ENCODE results near the gene KEL.

Gene KEL

DNA sequence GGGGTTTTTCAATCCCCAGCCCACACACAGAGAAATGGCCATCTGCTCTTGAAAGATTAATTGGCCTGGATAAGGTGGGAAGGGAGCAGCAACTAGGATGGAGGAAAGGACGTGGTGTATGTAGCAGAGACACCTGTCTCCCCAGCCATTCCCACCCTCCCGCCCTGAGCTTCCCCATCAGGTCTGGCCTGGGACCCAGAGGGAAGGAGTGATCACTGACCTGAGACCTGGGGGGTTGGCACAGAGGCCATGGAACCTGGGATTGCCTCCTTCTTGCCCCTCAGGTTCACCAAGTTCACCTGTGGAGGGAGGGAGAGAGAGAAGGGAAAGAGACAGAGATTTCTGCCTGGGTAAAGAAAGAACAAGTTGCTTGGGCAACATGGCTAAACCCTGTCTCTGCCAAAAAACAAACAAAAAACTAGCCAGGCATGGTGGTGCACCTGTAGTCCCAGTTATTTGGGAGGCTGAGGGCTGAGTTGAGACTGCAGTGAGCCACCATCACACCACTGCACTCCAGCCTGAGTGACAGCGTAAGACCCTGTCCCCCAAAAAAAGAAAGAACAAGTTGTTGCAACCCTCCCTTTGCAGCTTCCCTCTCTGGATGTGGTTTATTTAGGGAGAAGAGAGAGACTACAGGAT, 65.3 kb downstream of the KEL start:
- no peak for DNase-seq

DNA sequence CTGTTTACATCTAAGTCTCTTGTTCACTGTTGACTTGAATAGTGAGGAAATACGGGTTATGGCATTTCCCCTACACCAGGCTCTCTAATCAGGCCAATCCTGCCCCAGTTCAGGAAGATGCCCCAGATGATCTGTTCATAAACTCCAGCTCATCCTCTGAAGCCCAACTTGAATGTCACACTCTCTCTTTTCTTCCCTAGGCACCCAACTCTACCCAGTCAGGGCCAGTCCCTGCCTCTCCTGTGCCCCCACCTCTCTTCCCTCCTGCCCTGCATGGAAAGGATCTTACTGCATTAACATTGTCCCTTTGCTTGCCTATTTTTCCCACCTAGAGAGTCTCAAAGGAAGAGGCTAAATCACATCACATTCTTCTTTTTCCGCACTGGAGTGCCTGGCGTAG, 66.0 kb downstream of the KEL start:
- no peak for DNase-seq

DNA sequence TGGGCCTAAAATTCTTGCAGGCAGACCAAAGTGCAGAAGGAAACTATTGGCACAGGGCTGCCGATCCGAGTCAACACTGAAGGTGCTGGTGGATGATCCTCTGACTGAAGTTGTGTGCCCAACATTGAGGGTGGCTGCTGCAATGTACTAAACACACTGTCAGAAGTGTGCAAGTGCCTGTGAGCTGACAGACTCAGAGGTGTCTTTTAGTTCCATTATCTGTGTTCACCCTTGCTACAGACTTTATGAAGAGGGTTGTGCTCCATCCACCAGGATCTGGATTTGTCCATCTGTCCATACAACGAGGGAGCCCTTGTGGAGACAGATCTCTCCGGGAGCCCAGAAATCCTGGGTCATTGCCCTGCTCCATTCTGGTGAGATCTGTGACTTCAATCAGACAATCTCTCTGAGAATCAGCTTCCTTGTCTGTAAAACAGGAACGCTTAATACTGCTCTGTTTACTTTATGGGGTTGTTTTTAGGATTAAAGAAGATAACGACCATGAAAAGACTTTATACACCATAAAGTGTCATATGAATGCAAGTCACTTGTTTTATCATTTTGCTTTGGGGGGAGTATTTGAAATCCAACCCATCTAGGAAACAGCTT, 67.1 kb downstream of the KEL start:
- no peak for DNase-seq

DNA sequence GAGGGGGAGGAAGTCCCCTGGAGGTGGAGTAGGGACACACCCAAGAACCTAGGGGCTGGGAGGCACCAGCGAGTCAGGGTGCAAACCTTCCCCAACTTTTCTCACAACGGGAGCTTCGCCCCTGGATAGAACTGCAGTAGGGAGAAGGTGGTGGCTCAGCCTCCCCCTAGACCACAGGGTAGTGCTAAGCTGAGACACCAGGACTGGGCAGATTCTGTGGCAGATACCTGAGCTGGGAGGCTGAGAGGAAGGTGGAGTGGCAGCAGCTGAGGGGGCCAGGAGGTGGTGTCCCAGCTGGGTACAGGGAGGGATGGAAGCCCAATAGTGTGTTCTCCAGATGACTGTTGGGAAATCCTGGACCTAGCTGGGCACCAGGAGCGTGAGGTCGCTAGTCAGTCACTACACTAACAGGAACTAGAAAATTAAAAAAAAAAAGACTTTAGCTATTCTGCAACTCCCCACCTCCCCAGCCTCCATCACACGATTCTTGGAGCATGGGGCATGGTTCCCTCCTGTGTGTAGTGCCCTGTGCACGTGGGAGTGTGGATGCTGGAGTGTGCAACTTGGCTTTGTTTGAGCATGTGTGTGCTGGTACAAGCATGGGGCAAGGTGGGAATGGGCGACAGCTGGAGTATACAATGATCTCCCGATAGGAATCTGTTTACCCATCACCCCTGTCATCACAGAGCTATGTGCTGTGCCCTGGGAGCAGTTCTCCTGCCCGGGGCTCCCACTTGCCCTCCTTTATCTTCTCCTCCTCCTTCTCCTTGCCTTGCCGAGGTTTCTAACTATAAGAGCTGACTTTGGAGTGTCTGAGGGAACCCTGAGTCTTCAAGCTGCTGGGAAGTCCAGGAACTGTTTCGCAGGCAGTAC, 67.8 kb downstream of the KEL start:
- DNase-seq: no peak

DNA sequence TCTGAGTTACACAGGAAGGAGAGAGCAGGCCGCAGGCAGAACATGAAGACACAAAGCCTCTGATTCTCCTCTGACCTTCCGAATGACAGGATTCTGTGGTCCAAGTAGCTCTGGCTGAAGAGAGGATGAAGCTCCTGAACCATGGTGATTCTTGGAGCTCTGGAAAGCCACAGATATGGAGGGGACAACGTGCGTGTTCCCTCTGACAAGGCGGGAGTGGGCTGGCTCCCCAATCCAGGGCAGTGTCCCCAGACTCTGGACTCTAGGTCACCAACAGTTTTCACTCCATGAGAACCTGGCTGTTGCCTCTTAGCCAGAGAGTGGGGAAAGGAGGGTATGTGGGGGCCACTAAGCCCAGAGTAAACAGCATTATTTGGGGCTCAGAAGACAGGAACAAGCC, 69.2 kb downstream of the KEL start:
- DNase-seq: no peak

DNA sequence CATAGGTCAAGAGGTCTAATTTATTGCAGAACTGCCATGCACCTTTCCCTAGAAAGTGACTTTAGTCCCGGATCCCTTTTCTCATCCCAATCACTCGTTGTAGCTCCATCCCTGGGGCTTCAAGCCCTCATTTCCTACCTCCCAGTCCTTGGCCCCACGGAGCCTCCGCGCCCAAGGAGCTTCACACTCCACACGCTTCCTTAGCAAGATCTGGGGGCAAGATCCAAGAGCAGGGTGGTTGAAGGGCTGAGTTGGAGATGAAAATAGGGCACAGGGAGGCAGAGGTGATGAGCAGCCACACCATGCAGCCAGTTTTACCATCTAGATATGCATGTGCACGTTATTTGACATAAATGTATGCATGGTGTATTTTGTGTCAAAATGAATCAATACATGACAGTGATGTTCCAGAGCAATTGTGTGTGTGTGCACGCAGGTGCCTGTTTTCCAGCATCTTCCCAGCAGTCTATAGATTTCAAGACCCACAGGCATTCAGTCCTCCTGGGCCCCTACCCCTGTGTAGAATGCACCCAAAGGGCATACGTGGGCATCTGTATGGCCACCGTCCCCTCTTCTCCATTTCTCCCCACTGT, 70.6 kb downstream of the KEL start:
- DNase-seq: no peak
